Measurements from ENCODE around the gene NEGR1. TPM values are rescaled to one million over a fixed set of nuclear protein-coding genes. Genes with fewer than 3 reads are reported as not detected.

Gene NEGR1
- total RNA-seq, 4 donors from 2014 or later: 33.3 to 73.0 (median 54.1) TPM

DNA sequence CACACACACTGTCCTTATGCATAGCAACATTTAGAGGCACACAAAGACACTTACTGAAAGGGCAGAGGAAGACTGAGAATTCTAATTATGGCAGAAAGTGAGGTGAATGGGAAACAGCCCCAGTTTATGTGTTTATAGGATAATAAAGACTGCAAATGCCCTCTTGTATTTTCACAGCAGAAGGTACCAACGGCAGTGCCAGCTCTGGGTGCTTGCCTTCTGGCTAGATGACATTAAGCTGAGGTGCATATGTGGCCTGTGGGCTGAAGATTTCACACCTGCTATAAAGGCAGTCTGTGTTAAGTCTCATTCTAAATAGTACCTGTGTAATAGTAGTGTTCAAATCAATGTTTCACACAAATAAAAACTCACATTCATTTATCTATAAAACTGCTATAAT lies 854.3 kb downstream of the NEGR1 start:
- Histone ChIP-seq H3K9me3 (no peaks in the 10 kb centered on the region), H3K36me3 (no peaks in the 10 kb centered on the region), H3K4me1 (no peaks in the 10 kb centered on the region), H3K27ac (no peak overlapping the region), H3K27me3 (no peaks in the 10 kb centered on the region), H3K4me3 (no peak overlapping the region)
- whole genome bisulfite sequencing, 2 donors (ENCODE audit: low coverage in 1 of 2): 78 to 80% methylated on average over 1 of the region's 1 CpG
- no peak for ATAC-seq
- TF ChIP-seq EP300 (IDR thresholded peaks at IDR 0.05) (no peak), POLR2A (IDR thresholded peaks at IDR 0.05) (no peak), POLR2AphosphoS5 (IDR thresholded peaks at IDR 0.05) (no peak)
- TF ChIP-seq, protein P1, sequence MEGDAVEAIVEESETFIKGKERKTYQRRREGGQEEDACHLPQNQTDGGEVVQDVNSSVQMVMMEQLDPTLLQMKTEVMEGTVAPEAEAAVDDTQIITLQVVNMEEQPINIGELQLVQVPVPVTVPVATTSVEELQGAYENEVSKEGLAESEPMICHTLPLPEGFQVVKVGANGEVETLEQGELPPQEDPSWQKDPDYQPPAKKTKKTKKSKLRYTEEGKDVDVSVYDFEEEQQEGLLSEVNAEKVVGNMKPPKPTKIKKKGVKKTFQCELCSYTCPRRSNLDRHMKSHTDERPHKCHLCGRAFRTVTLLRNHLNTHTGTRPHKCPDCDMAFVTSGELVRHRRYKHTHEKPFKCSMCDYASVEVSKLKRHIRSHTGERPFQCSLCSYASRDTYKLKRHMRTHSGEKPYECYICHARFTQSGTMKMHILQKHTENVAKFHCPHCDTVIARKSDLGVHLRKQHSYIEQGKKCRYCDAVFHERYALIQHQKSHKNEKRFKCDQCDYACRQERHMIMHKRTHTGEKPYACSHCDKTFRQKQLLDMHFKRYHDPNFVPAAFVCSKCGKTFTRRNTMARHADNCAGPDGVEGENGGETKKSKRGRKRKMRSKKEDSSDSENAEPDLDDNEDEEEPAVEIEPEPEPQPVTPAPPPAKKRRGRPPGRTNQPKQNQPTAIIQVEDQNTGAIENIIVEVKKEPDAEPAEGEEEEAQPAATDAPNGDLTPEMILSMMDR (IDR thresholded peaks at IDR 0.05): no peak

DNA sequence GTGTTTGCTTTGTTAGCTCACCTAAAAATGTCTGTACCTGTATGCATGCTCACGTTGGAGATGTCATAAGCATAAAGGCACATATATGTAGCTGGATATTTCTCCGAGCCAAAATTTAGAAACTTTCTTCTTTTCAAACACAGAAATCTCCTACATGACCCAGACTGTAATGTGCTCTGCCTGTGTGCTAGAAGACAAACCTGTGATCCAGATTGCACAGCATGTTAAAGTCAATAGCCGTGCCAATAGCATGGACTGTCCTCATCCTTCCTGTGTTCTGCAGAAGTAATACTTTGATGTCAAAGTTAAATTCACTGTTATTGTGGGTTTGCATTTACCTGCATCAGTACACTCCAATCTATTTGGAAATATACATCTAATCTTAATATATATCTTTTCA lies 855.3 kb downstream of the NEGR1 start:
- H3K27ac ChIP-seq: no peak overlapping the region
- TF ChIP-seq POLR2A (IDR thresholded peaks at IDR 0.05) (no peak), EP300 (IDR thresholded peaks at IDR 0.05) (no peak), POLR2AphosphoS5 (IDR thresholded peaks at IDR 0.05) (no peak)
- TF ChIP-seq, protein P1 (IDR thresholded peaks at IDR 0.05): no peak
- no peaks in the 10 kb centered on the region for H3K4me1 ChIP-seq
- no peak overlapping the region for H3K4me3 ChIP-seq
- 87 to 91% methylated on average over 3 of the region's 3 CpGs for WGBS, 2 donors (ENCODE audit: low coverage in 1 of 2)
- H3K9me3 ChIP-seq: no peaks in the 10 kb centered on the region
- no peak for ATAC-seq
- H3K27me3 ChIP-seq: no peaks in the 10 kb centered on the region
- H3K36me3 ChIP-seq: no peaks in the 10 kb centered on the region

DNA sequence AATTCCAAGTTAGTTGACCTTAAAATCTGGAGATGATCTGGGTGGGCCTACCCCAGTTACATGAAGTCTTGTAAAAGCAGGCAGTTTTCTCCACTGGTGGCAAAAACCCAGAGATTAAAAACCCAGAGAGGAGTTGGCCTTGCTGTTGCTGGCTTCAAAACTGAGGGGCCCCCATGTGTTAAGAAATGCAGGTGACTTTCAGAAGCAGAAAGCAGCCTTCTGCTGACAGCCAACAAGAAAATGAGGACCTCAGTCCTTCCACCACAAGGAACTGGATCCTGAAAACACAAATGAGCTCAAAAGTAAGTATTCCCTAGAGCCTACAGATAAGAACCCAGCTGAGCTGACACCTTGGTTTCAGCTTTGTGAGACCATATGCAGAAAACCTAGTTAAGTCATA lies 857.8 kb downstream of the NEGR1 start:
- Histone ChIP-seq H3K36me3 (no peaks in the 10 kb centered on the region), H3K27ac (no peak overlapping the region), H3K4me1 (no peaks in the 10 kb centered on the region), H3K9me3 (no peaks in the 10 kb centered on the region), H3K27me3 (no peaks in the 10 kb centered on the region), H3K4me3 (no peak overlapping the region)
- TF ChIP-seq POLR2AphosphoS5 (IDR thresholded peaks at IDR 0.05): no peak
- TF ChIP-seq POLR2A (IDR thresholded peaks at IDR 0.05): no peak
- ATAC-seq: no peak

DNA sequence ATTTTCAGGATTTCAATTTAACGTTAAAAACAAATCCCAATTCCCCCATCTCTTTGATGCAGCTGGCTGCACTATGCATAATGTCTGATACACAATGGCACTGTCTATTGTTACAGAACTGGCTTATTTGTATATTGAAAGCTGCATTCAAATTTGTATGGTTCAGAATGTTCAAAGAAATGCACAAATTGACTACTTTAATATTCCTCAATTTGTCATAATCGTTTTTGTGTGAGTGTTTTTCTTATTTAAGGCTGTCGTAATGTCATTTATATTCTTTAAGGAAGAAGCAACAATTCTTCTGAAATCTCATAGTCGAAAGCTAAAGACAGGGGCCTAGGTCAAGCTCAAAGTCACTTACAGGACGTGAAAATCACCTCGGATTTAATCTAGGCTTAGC lies 860.1 kb downstream of the NEGR1 start:
- TF ChIP-seq, protein P1 (IDR thresholded peaks at IDR 0.05): no peak
- TF ChIP-seq POLR2AphosphoS5 (IDR thresholded peaks at IDR 0.05) (no peak), POLR2A (IDR thresholded peaks at IDR 0.05) (no peak), EP300 (IDR thresholded peaks at IDR 0.05) (no peak)
- ATAC-seq: no peak
- 57 to 72% methylated on average over 6 of the region's 6 CpGs for WGBS, 2 donors (ENCODE audit: low coverage in 1 of 2)
- H3K9me3 ChIP-seq: no peaks in the 10 kb centered on the region
- no peak overlapping the region for H3K27ac ChIP-seq
- H3K4me3 ChIP-seq: no peak overlapping the region
- no peaks in the 10 kb centered on the region for H3K27me3 ChIP-seq
- no peaks in the 10 kb centered on the region for H3K36me3 ChIP-seq
- no peaks in the 10 kb centered on the region for H3K4me1 ChIP-seq

DNA sequence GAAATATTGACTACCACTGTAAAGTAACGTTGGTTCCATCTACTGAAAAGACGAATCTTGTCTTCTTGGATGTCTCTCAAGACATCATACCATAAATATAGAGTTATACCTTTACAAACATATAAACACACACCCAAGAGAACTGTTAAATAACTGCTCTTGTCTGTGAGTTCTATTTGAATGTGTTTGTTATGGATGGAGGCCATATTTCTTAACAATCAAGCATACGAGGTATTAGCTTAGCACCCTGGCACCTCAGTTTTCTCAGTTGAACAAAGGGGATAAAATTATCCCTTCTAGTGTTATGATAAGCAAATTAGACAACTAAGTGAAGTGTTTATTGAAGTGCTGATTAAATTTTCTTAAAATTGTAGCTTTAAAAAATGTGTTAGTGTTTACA lies 864.9 kb downstream of the NEGR1 start:
- H3K4me3 ChIP-seq: no peak overlapping the region
- no peaks in the 10 kb centered on the region for H3K27me3 ChIP-seq
- no peak for ATAC-seq
- H3K27ac ChIP-seq: no peak overlapping the region
- no peaks in the 10 kb centered on the region for H3K36me3 ChIP-seq
- TF ChIP-seq, protein P1 (IDR thresholded peaks at IDR 0.05): no peak
- no peak for TF ChIP-seq POLR2AphosphoS5 (IDR thresholded peaks at IDR 0.05)
- no peak for TF ChIP-seq POLR2A (IDR thresholded peaks at IDR 0.05)
- no peak for TF ChIP-seq EP300 (IDR thresholded peaks at IDR 0.05)
- WGBS, 2 donors (ENCODE audit: low coverage in 1 of 2): 33 to 68% methylated on average over 3 of the region's 3 CpGs
- no peaks in the 10 kb centered on the region for H3K4me1 ChIP-seq
- H3K9me3 ChIP-seq: no peaks in the 10 kb centered on the region

Measured in gastroesophageal sphincter (tissue), 4 donors.